SU-DHL-6 (cell line): ENCODE results near the gene TUSC1.

ENCODE experiments used
- H2AFZ ChIP-seq: fragments of 200-600 bp; sonication (generic); 2 replicates; pipeline ENCODE4 v1.6.1; 2014; ENCODE audit warnings: low read depth, mild to moderate bottlenecking, moderate library complexity, mixed read lengths, antibody characterized with exemption, low read length; ENCODE audit not compliant: severe bottlenecking
- H3F3A ChIP-seq: fragments of 200-600 bp; shearing (Covaris generic); 2 replicates; pipeline ENCODE4 v1.6.0; 2016; ENCODE audit warnings: antibody characterized with exemption, mild to moderate bottlenecking; ENCODE audit not compliant: insufficient read depth
- H3K27ac ChIP-seq: fragments of 200-600 bp; sonication (generic); 2 replicates; pipeline ENCODE4 v1.5.1; 2016; ENCODE audit warnings: low read depth, mild to moderate bottlenecking, low read length, moderate library complexity, mixed read lengths
- H3K27me3 ChIP-seq: fragments of 200-600 bp; sonication (generic), shearing (Covaris generic); 2 replicates; pipeline ENCODE4 v1.6.0; 2014; ENCODE audit warnings: mild to moderate bottlenecking, low read length
- H3K36me3 ChIP-seq: fragments of 200-600 bp; sonication (generic); 2 replicates; pipeline ENCODE4 v1.6.1; 2014; ENCODE audit warnings: mild to moderate bottlenecking, low read length, mixed read lengths
- H3K4me2 ChIP-seq: fragments of 300-600, 200-600 bp; shearing (Covaris generic), sonication (generic); 2 replicates; pipeline ENCODE4 v1.6.0; 2014; ENCODE audit warnings: low read length, low read depth, mild to moderate bottlenecking; ENCODE audit not compliant: poor library complexity, severe bottlenecking
- H3K4me3 ChIP-seq: fragments of 200-600 bp; sonication (generic); 2 replicates; pipeline ENCODE4 v1.5.1; 2014; ENCODE audit warnings: antibody characterized with exemption, low read length, mild to moderate bottlenecking, mixed read lengths; ENCODE audit not compliant: insufficient read depth, poor library complexity, severe bottlenecking
- H3K79me2 ChIP-seq: fragments of 200-600 bp; sonication (generic); 2 replicates; pipeline ENCODE4 v1.6.1; 2014; ENCODE audit warnings: mild to moderate bottlenecking, low read length, moderate library complexity; ENCODE audit not compliant: insufficient read depth
- H3K9ac ChIP-seq: fragments of 200-600 bp; sonication (generic); 2 replicates; pipeline ENCODE4 v1.7.0; 2014; ENCODE audit warnings: mild to moderate bottlenecking, low read length
- H3K9me2 ChIP-seq: fragments of 200-600 bp; sonication (generic); replicated peaks from 2 replicates; pipeline ENCODE4 v1.6.1; 2014; ENCODE audit warnings: low read length; ENCODE audit not compliant: insufficient read depth
- H3K9me3 ChIP-seq: fragments of 200-600 bp; sonication (generic); 2 replicates; pipeline ENCODE4 v1.6.1; 2014; ENCODE audit warnings: low read length, mixed read lengths; ENCODE audit not compliant: insufficient read depth
- H4K20me1 ChIP-seq: fragments of 200-600 bp; sonication (generic); 2 replicates; pipeline ENCODE4 v1.6.1; 2014; ENCODE audit warnings: low read depth, mild to moderate bottlenecking, antibody characterized with exemption, low read length, moderate library complexity, mixed read lengths
- CTCF ChIP-seq: fragments of 200-600 bp; sonication (generic); IDR thresholded peaks from one replicate; pipeline ENCODE4 v1.5.1; 2017; ENCODE audit warnings: antibody characterized with exemption, mild to moderate bottlenecking, low read length, moderate library complexity; ENCODE audit not compliant: insufficient read depth, poor library complexity, severe bottlenecking
- EZH2phosphoT487 ChIP-seq: fragments of 200-600 bp; sonication (generic), shearing (Covaris generic); conservative IDR thresholded peaks from 2 replicates; pipeline ENCODE4 v1.6.1; 2018; ENCODE audit warnings: mild to moderate bottlenecking, antibody characterized with exemption, low read length, moderate library complexity, mixed read lengths

The TUSC1 gene

GRCh38 chr9:25636026-25636425 lies 42.2 kb downstream of the TUSC1 start:
- Histone ChIP-seq H3K9ac (no peak overlapping the region), H3K27ac (no peak overlapping the region), H3K27me3 (no peaks in the 10 kb centered on the region), H3K9me2 (no peaks in the 10 kb centered on the region), H3K9me3 (no peaks in the 10 kb centered on the region), H3K4me3 (no peak overlapping the region), H3K4me2 (no peak overlapping the region), H4K20me1 (no peaks in the 10 kb centered on the region), H3K79me2 (no peaks in the 10 kb centered on the region), H3K36me3 (no peaks in the 10 kb centered on the region), H3F3A (no peaks in the 10 kb centered on the region), H2AFZ (no peak overlapping the region)
- TF ChIP-seq CTCF (no peak), EZH2phosphoT487 (no peak)

- no peaks in the 10 kb centered on the region for H3K9me3 ChIP-seq
- no peak overlapping the region for H3K27ac ChIP-seq
- H2AFZ ChIP-seq, result no peak overlapping the region
- H3F3A ChIP-seq, result no peaks in the 10 kb centered on the region
- no peaks in the 10 kb centered on the region for H3K9me2 ChIP-seq
- no peaks in the 10 kb centered on the region for H3K36me3 ChIP-seq
- H3K4me3 ChIP-seq, result no peak overlapping the region
- H3K4me2 ChIP-seq, result no peak overlapping the region
- H3K79me2 ChIP-seq, result no peaks in the 10 kb centered on the region
- H3K9ac ChIP-seq, result no peak overlapping the region
- H4K20me1 ChIP-seq, result no peaks in the 10 kb centered on the region
- no peak for TF ChIP-seq EZH2phosphoT487
- TF ChIP-seq CTCF, result no peak
- H3K27me3 ChIP-seq, result no peaks in the 10 kb centered on the region
Measured at GRCh38 chr9:25629231-25629630, 49.0 kb downstream of the TUSC1 start.
